HG02798 (cell line): ENCODE results near the gene RIMBP2.
"Not testable (repeated sequence)": the region's sequence is repeated elsewhere in the genome, so short reads cannot be mapped to it uniquely, and the experiment has no call there.

Experiments used
- ATAC-seq: cut with Tn5 transposase; IDR thresholded peaks from one replicate; pipeline ENCODE4 v1.9.1; 2021; ENCODE audit warnings: mild to moderate bottlenecking; ENCODE audit not compliant: unreplicated experiment, poor library complexity

RIMBP2 gene

DNA sequence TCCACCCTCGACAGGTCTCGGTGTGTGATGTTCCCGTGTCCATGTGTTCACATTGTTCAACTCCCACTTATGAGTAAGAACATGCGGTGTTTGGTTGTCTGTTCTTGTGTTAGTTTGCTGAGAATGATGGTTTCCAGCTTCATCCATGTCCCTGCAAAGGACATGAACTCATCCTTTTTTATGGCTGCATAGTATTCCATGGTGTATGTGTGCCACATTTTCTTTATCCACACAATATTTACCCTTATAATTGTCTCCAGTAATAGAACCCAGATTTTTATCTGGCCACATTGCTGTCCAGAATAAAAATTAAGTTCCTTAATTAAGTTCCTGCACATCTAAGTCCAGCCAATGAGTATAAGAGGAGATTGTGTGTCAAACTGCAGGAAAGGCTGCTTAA lies 22.3 kb upstream of the RIMBP2 start:
- ATAC-seq: not testable (repeated sequence)

DNA sequence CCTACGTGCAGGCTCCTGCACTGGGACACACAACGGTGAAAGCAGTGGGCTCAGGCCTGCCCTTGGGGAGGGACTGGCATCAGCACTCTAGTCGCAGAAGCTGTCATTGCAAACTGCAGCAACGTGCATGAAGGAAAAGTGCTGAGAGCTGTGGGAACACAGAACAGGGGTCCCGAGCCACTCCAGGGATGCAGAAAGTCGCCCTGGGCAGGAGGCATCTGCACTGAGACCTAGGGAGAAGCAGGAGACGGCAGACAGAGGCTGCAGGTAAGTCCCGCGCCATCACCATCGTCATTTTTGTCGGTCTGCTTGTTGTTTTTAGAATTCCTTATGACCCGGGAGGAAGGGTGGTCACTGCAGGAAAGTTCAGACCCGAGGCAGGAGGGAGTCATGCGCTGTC lies 21.6 kb upstream of the RIMBP2 start:
- ATAC-seq: no peak

DNA sequence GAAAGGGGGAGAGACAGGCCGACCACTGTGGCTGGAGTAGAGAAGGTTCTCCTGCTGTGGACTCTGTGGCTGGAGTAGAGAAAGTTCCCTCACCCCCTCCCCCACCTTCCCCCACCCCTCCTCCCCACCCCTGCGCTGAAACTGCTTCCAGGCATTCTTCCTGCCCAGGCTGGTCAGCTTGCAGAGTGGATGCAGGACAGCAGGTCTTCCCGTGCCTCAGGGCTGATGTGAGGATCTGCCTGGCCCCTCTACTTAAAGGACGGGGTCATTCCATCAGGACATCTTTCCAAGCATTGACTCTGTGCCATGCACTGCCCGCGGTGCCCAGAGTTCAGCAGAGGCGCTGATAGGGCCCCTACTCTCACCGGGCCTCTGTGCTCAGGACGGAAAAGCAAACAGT lies 13.2 kb upstream of the RIMBP2 start:
- no peak for ATAC-seq

DNA sequence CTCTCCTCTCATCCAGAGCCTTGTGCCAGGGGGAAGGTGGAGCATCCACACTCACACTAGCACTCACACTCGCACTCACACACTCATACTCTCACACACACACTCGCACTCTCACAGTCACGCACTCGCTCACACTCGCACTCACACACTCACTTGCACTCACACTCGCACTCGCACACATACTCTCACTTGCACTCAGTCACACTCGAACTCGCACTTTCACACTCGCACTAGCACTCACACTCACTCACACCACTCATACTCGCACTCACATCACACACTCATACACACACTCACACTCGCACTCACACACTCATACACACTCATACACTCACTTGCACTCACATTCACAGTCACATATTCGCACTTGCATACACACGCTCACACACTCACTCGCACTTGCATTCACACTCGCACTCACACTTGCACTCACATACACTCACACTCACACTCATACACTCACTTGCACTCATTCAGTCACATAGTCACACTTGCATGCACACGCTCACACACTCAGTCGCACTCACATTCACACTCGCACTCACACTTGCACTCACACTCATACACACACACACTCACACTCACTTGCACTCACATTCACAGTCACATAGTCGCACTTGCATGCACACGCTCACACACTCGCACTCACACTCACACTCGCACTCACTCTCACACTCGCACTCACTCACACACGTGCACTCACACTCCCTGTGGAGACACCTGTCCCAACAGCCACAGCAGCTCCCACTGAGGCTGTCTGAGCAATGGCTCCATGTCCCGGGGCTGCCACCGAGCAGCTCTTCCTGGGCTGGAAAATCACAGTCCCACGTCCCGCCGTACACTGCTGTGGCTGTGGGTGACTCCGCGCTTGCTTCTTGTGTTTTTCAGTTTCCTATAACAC lies 12.3 kb upstream of the RIMBP2 start:
- no peak for ATAC-seq

DNA sequence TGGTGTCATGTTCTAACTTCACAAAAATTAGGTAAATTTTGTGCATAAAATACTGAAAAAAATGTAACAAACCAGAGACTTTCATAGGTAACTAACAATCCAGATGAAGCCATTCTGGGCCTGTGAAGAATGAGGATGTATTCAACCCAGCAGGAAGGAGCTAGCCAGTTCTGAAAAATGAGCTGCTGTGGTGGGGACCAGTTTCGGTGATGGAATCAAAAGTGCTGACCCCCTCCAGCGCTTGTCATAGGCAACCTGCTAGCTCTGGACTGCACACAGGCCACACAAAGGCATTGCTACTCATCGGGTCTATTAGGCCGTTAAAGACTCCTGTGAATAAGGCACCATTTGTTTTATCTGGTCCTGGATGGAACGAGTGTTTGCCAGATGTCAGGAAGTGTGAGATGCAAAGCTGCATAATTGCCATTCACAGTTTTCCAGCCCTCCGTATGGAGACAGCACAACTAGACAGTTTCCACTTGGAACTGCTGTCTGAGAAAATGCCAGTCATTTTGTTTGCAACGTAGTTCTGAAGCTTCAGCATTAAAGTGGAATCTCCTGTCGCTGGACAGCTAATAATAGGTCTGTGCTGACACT lies 3.3 kb upstream of the RIMBP2 start:
- ATAC-seq: no peak

DNA sequence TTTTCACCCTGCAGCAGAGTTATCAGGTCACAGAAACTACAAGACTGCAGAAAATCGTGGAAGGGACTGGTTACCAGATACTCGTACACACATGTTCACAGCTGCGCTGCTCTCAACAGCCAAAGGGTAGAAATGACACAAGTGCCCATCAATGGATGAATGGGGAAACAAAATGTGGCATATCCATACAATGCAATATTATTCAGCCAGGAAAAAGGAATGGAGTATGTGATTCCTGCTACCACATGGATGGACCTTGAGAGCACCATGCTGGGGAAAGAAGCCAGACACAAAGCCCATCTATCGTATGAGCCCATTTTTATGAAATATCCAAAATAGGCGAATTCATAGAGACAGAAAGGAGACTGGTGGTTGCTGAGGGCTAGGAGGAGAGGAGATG lies 1.7 kb upstream of the RIMBP2 start:
- no peak for ATAC-seq

DNA sequence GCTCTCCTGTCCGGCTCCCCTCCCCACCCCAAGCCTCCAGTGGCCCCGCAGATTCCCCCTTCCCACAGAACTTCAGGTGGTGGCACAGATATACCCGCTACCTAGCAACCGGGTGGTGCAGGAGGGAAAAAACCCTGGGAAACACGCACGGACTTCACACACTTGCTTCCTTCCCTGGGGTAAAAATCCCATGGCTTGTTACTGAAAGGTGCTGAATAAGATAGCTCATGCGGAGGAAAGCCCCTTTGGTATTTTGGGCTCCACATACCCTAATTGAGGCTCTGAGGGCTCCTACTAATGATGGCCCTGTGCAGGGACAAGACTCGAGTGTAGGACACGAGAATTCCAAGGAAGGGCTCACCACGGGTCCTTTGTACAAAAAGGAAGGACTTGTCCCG lies 869 bp upstream of the RIMBP2 start:
- ATAC-seq: no peak

DNA sequence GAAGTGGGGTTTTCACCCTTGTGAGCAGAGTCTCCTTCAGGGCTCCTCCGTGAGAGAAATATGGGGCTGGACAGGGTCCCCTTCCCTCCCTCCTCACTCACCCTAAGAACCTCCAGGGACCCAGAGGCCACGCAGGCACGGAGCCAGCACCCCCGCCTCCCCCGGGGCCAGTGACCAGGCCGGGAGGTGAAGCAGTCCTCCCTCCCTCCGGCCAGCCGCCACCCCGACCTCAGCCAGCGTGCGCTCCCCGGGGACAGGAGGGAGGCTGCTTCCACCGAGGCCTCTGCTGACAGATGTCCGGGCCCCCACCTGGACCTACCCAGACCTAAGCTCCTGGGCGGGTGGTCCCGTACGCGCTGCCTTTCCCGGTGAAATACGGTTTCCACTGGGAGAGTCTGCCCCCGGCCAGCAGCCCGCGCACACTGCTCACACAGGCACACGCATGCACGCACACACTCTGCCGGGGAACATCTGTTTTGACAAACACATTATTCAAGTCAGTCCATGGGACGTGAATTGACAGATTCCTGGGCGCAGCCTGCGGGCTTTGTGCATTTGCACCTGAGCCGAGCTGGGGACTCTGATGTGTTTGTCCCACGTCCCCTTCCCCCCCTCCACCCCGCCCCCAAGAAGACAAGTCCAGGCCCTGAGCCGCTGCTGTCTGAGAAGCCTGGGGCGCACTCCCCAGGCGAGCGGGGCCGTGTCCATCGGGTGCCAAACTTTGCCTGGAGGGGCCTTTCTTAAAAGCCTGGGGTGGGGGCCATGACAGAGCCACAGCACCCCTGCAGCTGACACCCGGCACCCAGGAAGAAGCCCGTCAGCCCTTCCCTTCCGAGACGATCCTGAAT lies 725 bp downstream of the RIMBP2 start:
- ATAC-seq: no peak

DNA sequence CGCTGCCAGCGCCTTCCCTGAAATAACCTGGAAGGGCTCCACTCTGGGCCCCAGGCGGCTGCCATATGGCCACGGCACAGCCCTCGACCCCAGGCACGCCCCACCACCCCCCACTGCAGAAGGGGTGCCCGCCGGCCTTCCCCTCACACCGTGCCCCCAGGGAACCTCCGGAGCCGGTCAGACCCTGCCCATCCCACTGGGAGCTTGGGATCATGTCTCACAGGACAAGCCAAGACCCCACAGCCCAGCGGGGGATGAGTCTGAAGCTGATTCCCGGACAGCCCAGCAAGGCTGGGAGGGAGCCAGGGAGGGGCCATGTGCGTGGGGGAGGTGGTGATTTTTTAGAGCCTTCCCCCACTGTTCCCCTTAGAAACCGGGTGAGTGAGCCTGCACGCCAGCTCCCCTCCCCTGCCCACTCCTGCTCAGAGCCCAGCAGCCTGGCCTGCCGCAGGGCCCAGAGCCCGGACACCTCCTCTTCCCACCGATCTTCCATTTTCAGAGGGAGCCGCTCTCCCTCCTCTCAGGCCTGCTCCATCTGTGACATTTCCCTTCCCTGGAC lies 1.4 kb downstream of the RIMBP2 start:
- no peak for ATAC-seq

DNA sequence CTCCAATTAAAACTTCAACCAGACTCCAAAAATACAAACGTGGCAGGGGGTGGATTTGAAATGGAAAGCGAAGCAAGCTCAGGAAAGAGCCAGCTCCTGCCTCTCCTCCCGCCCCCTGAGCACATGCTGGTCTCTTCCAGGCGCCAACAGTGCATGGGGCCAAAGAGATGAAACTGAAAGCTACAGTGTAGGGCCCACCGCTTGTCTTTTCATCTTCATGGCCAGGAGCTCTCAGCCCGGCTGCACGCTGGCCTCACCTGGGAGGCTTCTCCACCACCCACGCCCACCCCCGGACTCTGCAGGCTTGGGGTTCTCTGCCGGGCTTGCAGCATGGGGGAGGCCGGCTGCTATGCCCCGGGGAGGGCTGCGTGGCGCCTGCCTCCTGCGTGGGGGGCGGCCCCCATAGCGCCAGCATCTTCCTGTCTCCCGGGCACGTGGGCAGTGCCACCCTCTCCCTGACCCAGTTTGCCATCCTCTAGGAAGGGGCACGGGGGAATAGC lies 2.0 kb downstream of the RIMBP2 start:
- ATAC-seq: no peak

DNA sequence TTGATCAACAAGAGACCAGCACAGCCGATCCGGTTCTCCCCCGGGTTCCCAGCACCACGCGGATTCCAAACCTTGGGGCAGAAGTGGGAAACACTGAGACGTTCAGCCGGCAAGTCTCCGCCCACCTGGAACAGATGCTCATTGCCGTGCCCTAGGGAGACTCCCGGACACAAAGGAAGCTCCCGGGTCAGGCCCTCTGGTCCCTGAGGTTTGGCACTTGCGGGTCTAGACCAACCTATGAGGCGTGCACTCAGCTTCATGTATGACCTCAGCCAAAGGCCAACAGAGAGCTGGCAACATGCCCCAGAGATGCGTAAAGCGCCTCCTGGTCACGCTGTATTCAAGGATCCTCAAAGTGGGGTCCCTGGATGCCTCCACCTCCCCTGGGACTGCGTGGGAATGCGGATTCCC lies 2.5 kb downstream of the RIMBP2 start:
- no peak for ATAC-seq

DNA sequence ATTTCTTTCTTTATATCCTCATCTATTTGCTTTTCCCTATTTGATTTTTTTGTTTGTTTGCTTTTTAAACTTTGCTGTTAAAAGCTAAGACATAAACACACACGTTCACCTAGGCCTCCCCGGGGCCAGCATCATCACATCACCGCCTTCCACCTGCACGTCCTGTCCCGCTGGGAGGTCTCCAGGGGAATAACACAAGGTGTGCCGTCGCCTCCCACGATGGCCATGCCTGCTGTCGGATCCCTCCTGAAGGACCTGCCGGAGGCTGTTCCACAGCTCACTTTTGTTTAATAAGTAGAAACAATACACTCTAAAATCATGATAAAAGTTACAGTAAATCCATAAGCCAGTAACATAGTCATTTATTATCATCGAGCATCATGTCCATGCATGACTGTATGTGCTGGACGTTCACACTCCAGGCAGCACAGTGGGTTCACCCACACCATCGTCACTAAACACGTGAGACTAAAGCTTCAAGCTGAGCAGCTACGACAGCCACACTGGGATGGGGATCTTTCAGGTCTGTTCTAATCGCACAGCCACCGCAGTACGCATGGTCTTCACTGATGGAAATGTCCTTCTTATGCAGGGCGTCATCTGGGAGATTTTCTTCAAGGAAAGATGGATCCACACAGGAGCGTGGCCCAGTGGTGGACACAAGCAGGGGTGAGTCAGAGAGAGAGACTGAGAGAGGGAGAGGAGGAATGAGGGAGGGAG lies 3.6 kb downstream of the RIMBP2 start:
- ATAC-seq: no peak

DNA sequence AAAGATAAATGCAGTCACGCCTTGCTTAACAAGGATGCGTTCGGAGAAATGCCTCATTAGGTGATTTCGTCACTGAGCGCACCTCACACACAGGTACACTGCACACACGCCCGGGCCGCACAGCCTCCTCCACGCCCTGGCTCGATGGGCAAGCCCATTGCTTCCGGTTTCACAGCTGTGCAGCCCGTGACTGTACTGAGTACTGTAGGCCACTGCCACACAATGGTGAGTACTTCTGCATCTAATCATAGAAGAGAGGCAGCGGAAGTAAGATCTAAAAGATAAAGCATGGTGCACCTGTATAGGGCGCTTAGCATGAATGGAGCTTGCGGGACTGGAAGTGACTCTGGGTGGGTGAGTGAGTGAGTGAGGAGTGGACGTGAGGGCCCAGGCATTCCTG lies 4.3 kb downstream of the RIMBP2 start:
- no peak for ATAC-seq

DNA sequence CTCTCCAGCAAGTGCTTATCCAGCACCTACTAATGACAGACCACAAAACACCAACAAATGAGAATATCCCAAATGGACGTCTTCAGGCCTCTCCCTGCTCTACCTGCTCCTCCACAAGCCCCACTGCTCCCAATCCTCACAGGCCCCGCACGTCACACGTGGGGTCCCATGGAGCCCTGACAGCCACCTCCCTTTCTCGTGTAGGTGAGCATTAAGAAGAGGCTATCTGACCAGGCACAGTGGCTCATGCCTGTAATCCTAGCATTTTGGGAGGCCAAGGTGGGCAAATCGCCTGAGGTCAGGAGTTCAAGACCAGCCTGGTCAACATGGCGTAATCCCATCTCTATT lies 5.4 kb downstream of the RIMBP2 start:
- no peak for ATAC-seq

DNA sequence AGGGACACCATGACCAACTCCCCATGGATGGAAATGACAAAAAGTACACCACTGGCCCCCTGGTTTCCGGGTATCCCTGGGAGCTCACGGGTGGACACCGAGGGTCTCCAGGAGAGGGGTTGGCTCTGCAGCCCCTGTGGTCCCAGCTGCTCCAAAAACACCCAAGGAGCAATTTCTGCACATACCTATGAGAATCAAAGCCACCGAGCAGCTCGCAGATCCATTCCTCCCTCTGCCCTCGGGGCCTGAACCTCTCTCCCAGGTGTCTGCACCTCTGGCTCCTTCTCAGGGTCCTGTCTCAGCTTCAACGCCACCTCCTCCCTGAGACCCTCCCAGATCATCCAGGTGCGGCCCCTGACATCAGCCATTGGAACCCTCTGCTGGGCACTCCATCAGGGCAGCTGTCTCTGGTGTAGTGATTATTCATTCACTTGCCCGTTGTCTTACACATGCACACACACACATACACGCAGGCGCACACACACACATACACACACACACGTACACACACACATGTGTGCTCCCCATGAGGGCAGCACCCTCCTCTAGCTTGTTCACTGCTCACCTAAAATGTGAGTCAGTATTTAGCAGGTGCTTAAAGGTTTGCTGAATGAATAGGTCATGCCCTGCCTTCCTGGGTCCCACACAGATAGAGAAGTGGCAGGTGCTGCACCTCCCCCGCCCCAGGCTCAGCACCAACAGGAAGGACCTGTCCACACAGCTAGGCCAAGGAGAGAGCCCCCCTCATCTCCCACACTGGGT lies 5.9 kb downstream of the RIMBP2 start:
- ATAC-seq: no peak

DNA sequence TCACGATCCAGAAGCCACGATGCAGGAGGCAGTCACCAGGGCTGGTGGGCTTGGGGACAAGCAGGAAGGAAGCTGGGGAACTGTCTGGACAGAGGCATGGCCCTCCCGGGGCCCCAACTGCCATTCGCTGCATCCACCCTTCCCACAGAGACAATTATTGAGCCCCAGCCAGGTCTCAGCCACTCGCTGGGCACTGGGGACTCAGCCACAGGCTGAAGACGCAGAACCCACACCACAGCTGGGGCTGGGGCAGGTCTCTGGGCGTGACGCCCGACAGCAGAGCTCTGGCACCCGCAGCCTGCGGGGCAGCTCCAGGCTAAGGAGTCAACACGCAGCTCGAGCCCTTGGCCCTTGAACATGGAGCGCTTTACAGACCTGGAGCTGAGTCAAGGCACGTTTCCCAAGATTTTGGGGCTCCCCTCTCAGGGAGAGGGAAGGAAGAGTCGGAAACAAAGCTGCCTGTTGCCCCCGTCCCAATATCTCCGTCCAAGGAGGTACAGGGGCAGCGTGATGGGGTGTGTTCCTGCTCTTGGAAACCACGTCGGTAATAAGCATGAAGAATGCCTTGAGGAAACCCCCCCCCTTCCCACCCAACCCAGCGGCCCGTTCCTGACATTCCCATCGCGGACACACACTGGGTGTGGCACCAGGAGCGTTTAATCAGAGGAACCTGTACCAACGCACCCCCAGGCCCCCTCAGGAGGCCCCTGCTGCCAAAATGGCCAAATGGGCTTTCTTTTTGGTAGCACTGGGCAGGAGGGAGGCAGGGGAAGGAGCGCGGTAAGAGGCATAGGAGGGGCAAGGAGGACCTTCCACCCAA lies 6.7 kb downstream of the RIMBP2 start:
- ATAC-seq: no peak

DNA sequence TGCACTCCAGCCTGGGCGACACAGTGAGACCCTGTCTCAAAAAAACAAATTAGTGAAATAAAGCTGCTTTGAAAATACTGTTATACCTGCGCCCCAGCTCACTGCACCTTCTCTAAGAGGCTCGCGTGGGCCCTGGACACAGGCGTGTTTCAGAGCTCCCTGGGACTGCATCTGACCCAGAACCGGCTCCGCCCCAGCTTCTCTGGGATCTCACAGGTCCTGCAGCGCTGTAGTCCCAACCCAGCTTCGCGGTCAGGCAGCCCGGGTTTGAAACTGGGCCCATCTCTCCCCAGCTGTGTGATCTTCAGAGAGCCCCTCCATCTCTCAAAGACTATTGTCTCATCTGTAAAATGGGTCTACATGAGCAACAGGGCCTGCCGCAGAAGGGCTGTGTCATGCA lies 7.5 kb downstream of the RIMBP2 start:
- no peak for ATAC-seq

DNA sequence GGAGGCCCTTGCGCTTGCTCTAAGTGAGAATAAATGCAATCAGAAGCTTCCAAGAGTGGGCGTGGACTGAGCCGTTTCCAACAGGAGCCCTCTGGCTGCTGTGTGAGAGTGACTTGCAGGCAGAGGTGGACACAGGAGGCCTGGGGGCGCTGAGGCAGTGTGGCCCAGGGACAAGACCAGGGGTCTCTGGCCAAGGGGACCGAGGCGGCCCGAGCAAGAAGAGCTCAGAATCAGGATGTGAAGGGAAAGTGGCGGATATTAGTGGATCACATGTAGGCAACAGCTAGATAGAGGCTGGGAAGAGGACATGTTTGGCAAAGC lies 8.6 kb downstream of the RIMBP2 start:
- ATAC-seq: no peak
